Astrocyte (in vitro differentiated cells and primary cell): ENCODE measurements around the gene EPB41. TPM values are rescaled to one million over a fixed set of nuclear protein-coding genes. Genes with fewer than 3 reads are reported as not detected.

Experiments
- DNase-seq: peaks from one replicate; pipeline ENCODE4 v3.0.0-alpha.2; 2010; ENCODE audit warnings: low read depth
- FAIRE-seq: peaks from 2 replicates; lab custom pipeline; 2011; peaks lifted over from hg19 to GRCh38; lab: Jason Lieb, UNC
- H2AFZ ChIP-seq: 2 replicates; pipeline ENCODE4 v1.6.0; 2012; ENCODE audit warnings: low read depth, low read length, inconsistent platforms
- H3K27ac ChIP-seq: 2 replicates; pipeline ENCODE4 v1.5.1; 2011; ENCODE audit warnings: low read depth, low read length, inconsistent platforms
- H3K27me3 ChIP-seq: 2 replicates; pipeline ENCODE4 v1.6.0; 2011; ENCODE audit warnings: low read length, inconsistent platforms; ENCODE audit not compliant: insufficient read depth
- H3K36me3 ChIP-seq: 2 replicates; pipeline ENCODE4 v1.5.1; 2011; ENCODE audit warnings: low read length, inconsistent platforms; ENCODE audit not compliant: insufficient read depth
- H3K4me1 ChIP-seq: 2 replicates; pipeline ENCODE4 v1.5.1; 2011; ENCODE audit warnings: low read length, inconsistent platforms; ENCODE audit not compliant: insufficient read depth
- H3K4me2 ChIP-seq: 2 replicates; pipeline ENCODE4 v1.6.0; 2012; ENCODE audit warnings: low read length, inconsistent platforms
- H3K4me3 ChIP-seq: 2 replicates; pipeline ENCODE4 v1.5.1; 2011; ENCODE audit warnings: low read depth, mild to moderate bottlenecking, low read length, inconsistent platforms; ENCODE audit not compliant: insufficient read depth
- H3K79me2 ChIP-seq: 2 replicates; pipeline ENCODE4 v1.6.0; 2012; ENCODE audit warnings: mild to moderate bottlenecking, low read length, inconsistent platforms; ENCODE audit not compliant: insufficient read depth
- H3K9ac ChIP-seq: 2 replicates; pipeline ENCODE4 v1.6.0; 2012; ENCODE audit warnings: mild to moderate bottlenecking, low read length, inconsistent platforms
- H3K9me3 ChIP-seq: 2 replicates; pipeline ENCODE4 v1.5.1; 2012; ENCODE audit warnings: low read depth, mild to moderate bottlenecking, low read length, inconsistent platforms; ENCODE audit not compliant: insufficient read depth
- H4K20me1 ChIP-seq: 2 replicates; pipeline ENCODE4 v1.6.0; 2012; ENCODE audit warnings: low read length, inconsistent platforms; ENCODE audit not compliant: insufficient read depth
- H3K27ac Mint-ChIP-seq: one replicate; pipeline ENCODE4 v1.8.0; 2021; ENCODE audit warnings: mild to moderate bottlenecking, mixed read lengths; ENCODE audit not compliant: unreplicated experiment
- H3K27me3 Mint-ChIP-seq: one replicate; pipeline ENCODE4 v1.8.0; 2021; ENCODE audit warnings: low read depth, mixed read lengths; ENCODE audit not compliant: unreplicated experiment
- H3K36me3 Mint-ChIP-seq: one replicate; pipeline ENCODE4 v1.8.0; 2021; ENCODE audit warnings: low read depth, mixed read lengths; ENCODE audit not compliant: unreplicated experiment
- H3K4me1 Mint-ChIP-seq: one replicate; pipeline ENCODE4 v1.8.0; 2021; ENCODE audit warnings: low read depth, mixed read lengths; ENCODE audit not compliant: unreplicated experiment
- H3K4me3 Mint-ChIP-seq: one replicate; pipeline ENCODE4 v1.8.0; 2021; ENCODE audit warnings: mild to moderate bottlenecking, moderate library complexity, mixed read lengths; ENCODE audit not compliant: unreplicated experiment
- H3K9me3 Mint-ChIP-seq: one replicate; pipeline ENCODE4 v1.8.0; 2021; ENCODE audit warnings: mild to moderate bottlenecking, mixed read lengths; ENCODE audit not compliant: unreplicated experiment
- EZH2 ChIP-seq: IDR thresholded peaks from 2 replicates; pipeline ENCODE4 v1.6.1; 2012; ENCODE audit warnings: mild to moderate bottlenecking, low read length, inconsistent platforms; ENCODE audit not compliant: insufficient read depth
- total RNA-seq: library from RNA; stranded (reverse); gene quantifications from 2 replicates; pipeline ENCODE4 v1.2.1, GENCODE V29; 2021
- TF ChIP-seq, protein P1 (sequence below): IDR thresholded peaks from 2 replicates; pipeline ENCODE4 v1.5.1; 2011; ENCODE audit warnings: low read depth, mild to moderate bottlenecking, inconsistent platforms, low read length, moderate library complexity; ENCODE audit not compliant: insufficient read depth

EPB41 gene
- total RNA-seq, 1 donor from 2014 or later = 13.9 TPM

DNA sequence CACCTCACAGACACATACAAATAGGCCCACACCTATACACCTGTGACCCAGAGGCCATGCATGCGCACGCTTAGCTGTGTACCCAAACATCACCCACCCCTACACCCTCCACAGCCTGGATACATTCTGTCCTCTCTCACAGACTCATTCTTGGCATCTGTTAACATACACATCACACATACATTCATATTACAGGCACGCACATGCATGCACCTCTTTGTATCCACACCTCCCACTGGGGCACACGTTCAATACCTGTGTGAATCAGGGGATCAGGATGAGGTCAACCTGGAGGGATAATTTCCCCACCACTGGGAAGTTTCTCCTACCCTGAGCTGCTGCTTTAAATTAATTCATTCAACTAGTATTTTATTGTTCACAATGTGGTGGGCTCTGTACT is 35.6 kb upstream of the EPB41 start:
- Mint-ChIP-seq H3K27me3 (peaks cover 3% of the 10 kb centered on the region), H3K27ac (no peak overlapping the region), H3K4me3 (no peak overlapping the region), H3K9me3 (no peaks in the 10 kb centered on the region), H3K36me3 (no peaks in the 10 kb centered on the region), H3K4me1 (peaks cover 4% of the 10 kb centered on the region)
- no peaks in the 10 kb centered on the region for H3K27me3 ChIP-seq
- H3K27ac ChIP-seq = no peak overlapping the region
- peaks cover 3% of the 10 kb centered on the region for H3K4me1 ChIP-seq
- H2AFZ ChIP-seq = no peak overlapping the region
- no peaks in the 10 kb centered on the region for H4K20me1 ChIP-seq
- H3K4me3 ChIP-seq = no peak overlapping the region
- H3K36me3 ChIP-seq = no peaks in the 10 kb centered on the region
- no peaks in the 10 kb centered on the region for H3K9me3 ChIP-seq
- no peak for DNase-seq
- H3K79me2 ChIP-seq = no peaks in the 10 kb centered on the region
- FAIRE-seq = no peak
- no peak overlapping the region for H3K4me2 ChIP-seq
- H3K9ac ChIP-seq = no peak overlapping the region
- TF ChIP-seq EZH2 = no peak
- TF ChIP-seq, protein P1, sequence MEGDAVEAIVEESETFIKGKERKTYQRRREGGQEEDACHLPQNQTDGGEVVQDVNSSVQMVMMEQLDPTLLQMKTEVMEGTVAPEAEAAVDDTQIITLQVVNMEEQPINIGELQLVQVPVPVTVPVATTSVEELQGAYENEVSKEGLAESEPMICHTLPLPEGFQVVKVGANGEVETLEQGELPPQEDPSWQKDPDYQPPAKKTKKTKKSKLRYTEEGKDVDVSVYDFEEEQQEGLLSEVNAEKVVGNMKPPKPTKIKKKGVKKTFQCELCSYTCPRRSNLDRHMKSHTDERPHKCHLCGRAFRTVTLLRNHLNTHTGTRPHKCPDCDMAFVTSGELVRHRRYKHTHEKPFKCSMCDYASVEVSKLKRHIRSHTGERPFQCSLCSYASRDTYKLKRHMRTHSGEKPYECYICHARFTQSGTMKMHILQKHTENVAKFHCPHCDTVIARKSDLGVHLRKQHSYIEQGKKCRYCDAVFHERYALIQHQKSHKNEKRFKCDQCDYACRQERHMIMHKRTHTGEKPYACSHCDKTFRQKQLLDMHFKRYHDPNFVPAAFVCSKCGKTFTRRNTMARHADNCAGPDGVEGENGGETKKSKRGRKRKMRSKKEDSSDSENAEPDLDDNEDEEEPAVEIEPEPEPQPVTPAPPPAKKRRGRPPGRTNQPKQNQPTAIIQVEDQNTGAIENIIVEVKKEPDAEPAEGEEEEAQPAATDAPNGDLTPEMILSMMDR = no peak

DNA sequence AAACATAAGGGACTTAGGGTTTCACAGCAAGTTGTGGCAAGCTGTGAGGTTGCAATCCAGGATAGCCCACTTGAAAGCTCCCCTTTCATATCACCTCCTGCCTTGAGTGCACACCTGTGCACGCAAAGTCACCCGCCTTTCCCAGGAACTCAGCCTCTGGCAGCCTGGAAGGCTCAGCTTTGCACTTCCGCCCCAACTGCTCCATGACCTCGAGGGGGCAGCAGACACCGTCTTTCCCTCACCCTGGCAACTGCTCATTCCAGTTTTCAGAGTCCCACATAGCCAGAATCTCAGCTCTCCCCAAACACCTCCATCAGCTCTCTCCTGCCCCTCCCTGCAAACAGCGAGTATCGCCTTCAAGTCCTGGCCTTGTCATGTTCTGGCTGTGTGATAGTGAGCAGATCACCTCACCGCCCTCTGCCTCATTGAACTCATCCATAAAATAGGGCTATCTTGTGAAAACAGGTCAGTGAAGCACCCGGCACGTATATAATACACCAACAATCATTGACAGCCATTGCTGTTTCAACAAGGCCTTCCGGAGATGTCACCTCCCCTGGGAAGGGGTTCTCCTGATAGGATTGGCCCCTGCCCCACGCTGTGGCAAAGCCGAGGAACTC is 32.2 kb upstream of the EPB41 start:
- H3K9me3 ChIP-seq = no peaks in the 10 kb centered on the region
- H3K4me3 ChIP-seq = no peak overlapping the region
- Mint-ChIP-seq H3K9me3 (no peaks in the 10 kb centered on the region), H3K36me3 (peaks cover 1% of the 10 kb centered on the region), H3K4me1 (peaks cover 15% of the 10 kb centered on the region), H3K27ac (no peak overlapping the region), H3K27me3 (peaks cover 2% of the 10 kb centered on the region), H3K4me3 (no peak overlapping the region)
- peak overlapping the region; percentile 65 for H2AFZ ChIP-seq
- FAIRE-seq = no peak
- no peaks in the 10 kb centered on the region for H3K27me3 ChIP-seq
- H3K36me3 ChIP-seq = no peaks in the 10 kb centered on the region
- no peak overlapping the region for H3K9ac ChIP-seq
- H3K4me2 ChIP-seq = no peak overlapping the region
- no peak for TF ChIP-seq EZH2
- TF ChIP-seq, protein P1 = peak; percentile 89
- peaks cover 13% of the 10 kb centered on the region for H3K4me1 ChIP-seq
- H3K27ac ChIP-seq = no peak overlapping the region
- no peaks in the 10 kb centered on the region for H3K79me2 ChIP-seq
- H4K20me1 ChIP-seq = no peaks in the 10 kb centered on the region
- DNase-seq = peak; percentile 59

DNA sequence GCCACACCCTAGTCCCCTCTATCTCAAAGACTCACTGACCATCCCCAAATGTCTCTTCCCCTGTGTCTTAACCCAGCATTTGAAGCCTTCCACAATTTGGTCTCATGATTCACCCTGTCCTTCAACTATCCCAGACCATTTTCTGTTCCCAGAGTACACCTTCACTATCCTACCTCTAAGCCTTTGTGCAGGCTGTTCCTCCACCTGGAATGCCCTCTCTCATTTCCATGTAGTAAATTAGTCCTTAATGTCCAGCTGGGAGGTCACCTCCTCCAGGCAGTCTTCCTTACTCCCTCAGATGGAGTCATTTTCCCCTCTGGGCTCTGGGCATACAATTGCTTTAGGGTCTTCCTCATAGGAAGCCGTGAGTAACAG is 31.1 kb upstream of the EPB41 start:
- Histone ChIP-seq H3K79me2 (no peaks in the 10 kb centered on the region), H4K20me1 (no peaks in the 10 kb centered on the region), H3K4me3 (no peak overlapping the region), H2AFZ (no peak overlapping the region), H3K4me2 (no peak overlapping the region), H3K27ac (no peak overlapping the region), H3K27me3 (no peaks in the 10 kb centered on the region), H3K9ac (no peak overlapping the region), H3K4me1 (peaks cover 17% of the 10 kb centered on the region), H3K36me3 (no peaks in the 10 kb centered on the region), H3K9me3 (no peaks in the 10 kb centered on the region)
- peak overlapping the region; percentile 77 for H3K27ac Mint-ChIP-seq
- TF ChIP-seq, protein P1 = no peak
- TF ChIP-seq EZH2 = no peak
- H3K4me1 Mint-ChIP-seq = peaks cover 17% of the 10 kb centered on the region
- H3K4me3 Mint-ChIP-seq = no peak overlapping the region
- no peaks in the 10 kb centered on the region for H3K9me3 Mint-ChIP-seq
- H3K36me3 Mint-ChIP-seq = peaks cover 1% of the 10 kb centered on the region
- no peak for DNase-seq
- no peak for FAIRE-seq
- peaks cover 2% of the 10 kb centered on the region for H3K27me3 Mint-ChIP-seq
